HCT116 (cell line): Measurements from ENCODE around the gene UBE2O. TPM values are rescaled to one million over a fixed set of nuclear protein-coding genes. Genes with fewer than 3 reads are reported as not detected.

Experiments
- ATAC-seq: fragments of 200-7000 bp; cut with Tn5 transposase; 2 replicates; pipeline ENCODE4 v1.9.1; 2020; ENCODE audit warnings: mild to moderate bottlenecking, moderate library complexity
- BruUV-seq: library from RNA; stranded (reverse); fragments of 400-500 nt; replicated peaks from 2 replicates; lab custom pipeline; 2021; lab: Mats Ljungman, UMichigan
- CTCF ChIA-PET: fragments of 300-600 bp; sonication (Branson Sonifier 250); formaldehyde crosslinking; loops from one replicate; lab custom pipeline; 2021; ENCODE audit warnings: antibody characterized with exemption; lab: Charles Lee
- POLR2A ChIA-PET: fragments of 300-600, 350-600 bp; sonication (Branson Sonifier 250); formaldehyde crosslinking; loops from one replicate; lab custom pipeline; 2021; ENCODE audit warnings: antibody characterized with exemption; lab: Charles Lee
- RAD21 ChIA-PET, 2 experiments: fragments of 300-600 bp; sonication (Branson Sonifier 250); formaldehyde crosslinking; loops; one replicate each; lab custom pipeline; 2023; ENCODE audit warnings: low total read pairs in 2 of 2; ENCODE audit not compliant: uncharacterized antibody in 2 of 2, unreplicated experiment in 2 of 2, low non-redundant PET in 1 of 2; lab: Charles Lee
- DNase-seq: peaks from one replicate; pipeline ENCODE4 v3.0.0-alpha.2; 2010; ENCODE audit warnings: low read depth, low spot score
- H2AFZ ChIP-seq: fragments of 200-600 bp; shearing (Covaris generic), sonication (generic); 2 replicates; pipeline ENCODE4 v1.6.1; 2017; ENCODE audit warnings: low read depth, mixed run types, mixed read lengths, antibody characterized with exemption, low read length; ENCODE audit not compliant: poor library complexity, severe bottlenecking
- H3K27ac ChIP-seq: 2 replicates; pipeline ENCODE4 v1.5.1; 2012; ENCODE audit warnings: low read depth, low read length
- H3K27me3 ChIP-seq: fragments of 200-600 bp; sonication (generic); 2 replicates; pipeline ENCODE4 v1.6.1; 2016; ENCODE audit warnings: mixed run types, low read length, mixed read lengths; ENCODE audit not compliant: insufficient read depth
- H3K36me3 ChIP-seq, 2 experiments: fragments of 200-500 bp in 1 of 2; fragments of 200-600 bp in 1 of 2; sonication (Bioruptor generic) in 1 of 2; sonication (generic) in 1 of 2; 2 replicates each; pipeline versions ENCODE4 v1.5.1 to v1.6.1; 2014 to 2016; ENCODE audit warnings: low read length in 2 of 2, inconsistent platforms in 1 of 2, mixed read lengths in 1 of 2, mixed run types in 1 of 2; ENCODE audit not compliant: insufficient read depth in 2 of 2, control insufficient read depth in 1 of 2
- H3K4me1 ChIP-seq, 2 experiments: fragments of 200-600 bp in 1 of 2; sonication (generic) in 1 of 2; 2 replicates each; pipeline versions ENCODE4 v1.5.1 to v1.6.1; 2012 to 2017; ENCODE audit warnings: low read length in 2 of 2, inconsistent platforms in 1 of 2, mild to moderate bottlenecking in 1 of 2, mixed read lengths in 1 of 2, mixed run types in 1 of 2, moderate library complexity in 1 of 2; ENCODE audit not compliant: insufficient read depth in 2 of 2, control insufficient read depth in 1 of 2
- H3K4me2 ChIP-seq: fragments of 200-600 bp; sonication (generic); 2 replicates; pipeline ENCODE4 v1.6.1; 2017; ENCODE audit warnings: mixed run types, low read length, mixed read lengths
- H3K4me3 ChIP-seq, 2 experiments: fragments of 200-600 bp in 1 of 2; sonication (generic) in 1 of 2; replicated peaks in 1 of 2; 2 replicates each; pipeline ENCODE4 v1.5.1; 2011 to 2016; ENCODE audit warnings: low read length in 2 of 2, control low read depth in 1 of 2, low read depth in 1 of 2, mild to moderate bottlenecking in 1 of 2, mixed read lengths in 1 of 2, mixed run types in 1 of 2
- H3K79me2 ChIP-seq: fragments of 200-600 bp; sonication (generic); 2 replicates; pipeline ENCODE4 v1.6.1; 2017; ENCODE audit warnings: mild to moderate bottlenecking, mixed run types, low read length, moderate library complexity, mixed read lengths; ENCODE audit not compliant: insufficient read depth
- H3K9ac ChIP-seq: fragments of 200-600 bp; sonication (generic); 2 replicates; pipeline ENCODE4 v1.6.1; 2016; ENCODE audit warnings: low read length, mixed read lengths
- H3K9me2 ChIP-seq: fragments of 200-600 bp; sonication (generic), shearing (Covaris generic); 2 replicates; pipeline ENCODE4 v1.6.1; 2017; ENCODE audit warnings: mixed run types, mild to moderate bottlenecking, moderate library complexity; ENCODE audit not compliant: insufficient read depth
- H3K9me3 ChIP-seq, 2 experiments: fragments of 200-500 bp in 1 of 2; fragments of 200-600 bp in 1 of 2; sonication (Bioruptor generic) in 1 of 2; sonication (generic) in 1 of 2; 2 replicates each; pipeline ENCODE4 v1.6.1; 2014 to 2017; ENCODE audit warnings: low read length in 2 of 2, mixed read lengths in 2 of 2, inconsistent platforms in 1 of 2, low read depth in 1 of 2, mild to moderate bottlenecking in 1 of 2, mixed run types in 1 of 2, moderate library complexity in 1 of 2; ENCODE audit not compliant: control insufficient read depth in 1 of 2, insufficient read depth in 1 of 2
- H4K20me1 ChIP-seq: fragments of 200-600 bp; sonication (generic), shearing (Covaris generic); 2 replicates; pipeline ENCODE4 v1.6.1; 2017; ENCODE audit warnings: mixed run types, mild to moderate bottlenecking, moderate library complexity; ENCODE audit not compliant: insufficient read depth
- CEBPB ChIP-seq: IDR thresholded peaks from 2 replicates; pipeline ENCODE4 v1.6.1; 2012; ENCODE audit warnings: low read depth
- EGR1 ChIP-seq: IDR thresholded peaks from 2 replicates; pipeline ENCODE4 v1.6.1; 2012; ENCODE audit warnings: low read depth
- ELF1 ChIP-seq: IDR thresholded peaks from 2 replicates; pipeline ENCODE4 v1.6.1; 2012; ENCODE audit warnings: low read depth, borderline replicate concordance
- EZH2 ChIP-seq: fragments of 200-600 bp; sonication (generic); IDR thresholded peaks from 2 replicates; pipeline ENCODE4 v1.6.1; 2017; ENCODE audit warnings: antibody characterized with exemption, mixed run types
- EZH2phosphoT487 ChIP-seq: fragments of 200-600 bp; IDR thresholded peaks from 2 replicates; pipeline ENCODE4 v1.6.1; 2018; ENCODE audit warnings: antibody characterized with exemption, borderline replicate concordance
- FOSL1 ChIP-seq: IDR thresholded peaks from 2 replicates; pipeline ENCODE4 v1.6.1; 2012; ENCODE audit warnings: low read depth
- JUND ChIP-seq: IDR thresholded peaks from 2 replicates; pipeline ENCODE4 v1.6.1; 2012
- POLR2AphosphoS5 ChIP-seq: IDR thresholded peaks from 2 replicates; pipeline ENCODE4 v1.6.1; 2011; ENCODE audit warnings: mild to moderate bottlenecking, low read depth, low read length, moderate library complexity
- SIN3A ChIP-seq: IDR thresholded peaks from 2 replicates; pipeline ENCODE4 v1.6.1; 2012; ENCODE audit warnings: low read depth
- SP1 ChIP-seq: IDR thresholded peaks from 2 replicates; pipeline ENCODE4 v1.6.1; 2012; ENCODE audit warnings: low read depth
- SRF ChIP-seq: IDR thresholded peaks from 2 replicates; pipeline ENCODE4 v1.6.1; 2012; ENCODE audit warnings: low read depth
- TCF7L2 ChIP-seq: IDR thresholded peaks from 2 replicates; pipeline ENCODE4 v1.7.0; 2011; ENCODE audit warnings: borderline replicate concordance, inconsistent platforms; ENCODE audit not compliant: insufficient read depth, insufficient read length; ENCODE audit errors: extremely low read depth
- intact Hi-C: fragments of 100-400 bp; cut with micrococcal nuclease; formaldehyde crosslinking; loops from 2 replicates; pipeline ENCODE4 v1.10.0; 2022
- total RNA-seq: library from RNA; stranded (reverse); gene quantifications from one replicate; pipeline ENCODE4 v1.2.1, GENCODE V29; 2021; ENCODE audit not compliant: unreplicated experiment
- TF ChIP-seq, protein P1 (sequence below): IDR thresholded peaks from 2 replicates; pipeline ENCODE4 v1.6.1; 2012

Gene UBE2O
- total RNA-seq, 1 experiment from 2014 or later: 59.1 TPM

GRCh38 chr17:76431509-76431908, 21.4 kb downstream of the UBE2O start:
- ChIA-PET RAD21 (no interaction called here), CTCF (interaction anchor here (0.8 kb wide), 1 partner anchor 66 kb away, joined by 3 read pairs; no protein-coding TSS in a partner anchor), POLR2A (no interaction called here)
- Histone ChIP-seq H3K9me2 (no peaks in the 10 kb centered on the region), H3K4me2 (no peak overlapping the region), H3K9me3 (no peaks in the 10 kb centered on the region), H3K27ac (no peak overlapping the region), H4K20me1 (peaks cover 20% of the 10 kb centered on the region; the same call in 1 of the 2 replicates), H3K79me2 (peaks cover 95% of the 10 kb centered on the region), H2AFZ (no peak overlapping the region), H3K27me3 (no peaks in the 10 kb centered on the region), H3K4me3 (no peak overlapping the region), H3K36me3 (no peaks in the 10 kb centered on the region), H3K9ac (no peak overlapping the region), H3K4me1 (peaks cover 0 to 11% of the 10 kb centered on the region in 2 experiments; a peak in 1 of 4 replicates)
- TF ChIP-seq EZH2phosphoT487 (no peak), TCF7L2 (no peak), ELF1 (no peak), POLR2AphosphoS5 (no peak), EGR1 (no peak), EZH2 (no peak), FOSL1 (no peak), SP1 (no peak), SIN3A (no peak), SRF (no peak), JUND (no peak)
- TF ChIP-seq, protein P1, sequence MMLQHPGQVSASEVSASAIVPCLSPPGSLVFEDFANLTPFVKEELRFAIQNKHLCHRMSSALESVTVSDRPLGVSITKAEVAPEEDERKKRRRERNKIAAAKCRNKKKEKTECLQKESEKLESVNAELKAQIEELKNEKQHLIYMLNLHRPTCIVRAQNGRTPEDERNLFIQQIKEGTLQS: no peak
- BruUV-seq: no TSS peak
- intact Hi-C loops: no loop called here
- ATAC-seq: no peak
- DNase-seq: no peak

DNA sequence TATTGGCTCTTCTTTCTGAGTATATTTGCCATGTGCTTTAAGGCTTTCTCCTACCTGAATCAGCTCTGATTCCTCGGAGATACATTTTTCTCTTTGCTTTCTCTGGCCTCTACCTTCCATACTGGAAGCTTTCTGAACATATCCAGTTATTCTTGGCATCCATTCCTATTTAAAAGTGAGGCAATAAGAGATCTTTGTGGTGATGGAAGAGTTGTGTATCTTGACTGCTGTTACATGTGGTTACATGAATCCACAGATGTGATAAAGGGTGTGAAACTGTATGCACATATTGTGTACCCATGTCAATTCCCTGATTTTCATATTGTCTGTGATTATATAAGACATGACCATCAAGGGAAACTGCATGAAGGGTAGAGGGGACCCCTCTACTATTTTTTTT, 24.4 kb downstream of the UBE2O start:
- POLR2A ChIA-PET: no interaction called here
- peaks cover 19% of the 10 kb centered on the region; the same call in 1 of the 2 replicates for H4K20me1 ChIP-seq

More for the DNA sequence above, 24.4 kb downstream of the UBE2O start:
- Histone ChIP-seq H3K4me2 (no peak overlapping the region), H3K27me3 (no peaks in the 10 kb centered on the region), H3K79me2 (peaks cover 89% of the 10 kb centered on the region), H3K4me3 (no peak overlapping the region), H3K9me2 (no peaks in the 10 kb centered on the region), H3K4me1 (no peaks in the 10 kb centered on the region), H3K9ac (no peak overlapping the region), H2AFZ (no peak overlapping the region), H3K9me3 (no peaks in the 10 kb centered on the region), H3K36me3 (no peaks in the 10 kb centered on the region), H3K27ac (no peak overlapping the region)
- ATAC-seq: no peak
- TF ChIP-seq CEBPB (no peak), SP1 (no peak)
- intact Hi-C loops: no loop called here
- ChIA-PET CTCF (interaction anchor here (1.7 kb wide), 1 partner anchor 78 kb away, joined by 3 read pairs; no protein-coding TSS in a partner anchor), RAD21 (no interaction called here)
- DNase-seq: no peak
- no TSS peak for BruUV-seq
